HEK293T (cell line): ENCODE measurements around the gene IL10RA.

Experiments used
- ARNT ChIP-seq: fragments of 450-650 bp; IDR thresholded peaks from 2 replicates; pipeline ENCODE4 v1.6.1; 2017; ENCODE audit warnings: mild to moderate bottlenecking
- SP1 ChIP-seq: fragments of 450-650 bp; IDR thresholded peaks from 2 replicates; pipeline ENCODE4 v1.6.1; 2017
- TARDBP ChIP-seq: fragments of 450-650 bp; IDR thresholded peaks from 2 replicates; pipeline ENCODE4 v1.6.1; 2016
- ZNF384 ChIP-seq: fragments of 450-650 bp; IDR thresholded peaks from 2 replicates; pipeline ENCODE4 v1.6.1; 2016

- TF ChIP-seq TARDBP (no peak), SP1 (no peak), ZNF384 (no peak), ARNT (no peak)
Observed at GRCh38 chr11:118003456-118003855, 17.3 kb downstream of the IL10RA start.
